Measurements from ENCODE around the gene NFATC1.
A peak's percentile ranks its signal among the peaks of the same experiment; 100 is the strongest.
"Not testable (repeated sequence)": the region's sequence is repeated elsewhere in the genome, so short reads cannot be mapped to it uniquely, and the experiment has no call there.

NFATC1 gene

DNA sequence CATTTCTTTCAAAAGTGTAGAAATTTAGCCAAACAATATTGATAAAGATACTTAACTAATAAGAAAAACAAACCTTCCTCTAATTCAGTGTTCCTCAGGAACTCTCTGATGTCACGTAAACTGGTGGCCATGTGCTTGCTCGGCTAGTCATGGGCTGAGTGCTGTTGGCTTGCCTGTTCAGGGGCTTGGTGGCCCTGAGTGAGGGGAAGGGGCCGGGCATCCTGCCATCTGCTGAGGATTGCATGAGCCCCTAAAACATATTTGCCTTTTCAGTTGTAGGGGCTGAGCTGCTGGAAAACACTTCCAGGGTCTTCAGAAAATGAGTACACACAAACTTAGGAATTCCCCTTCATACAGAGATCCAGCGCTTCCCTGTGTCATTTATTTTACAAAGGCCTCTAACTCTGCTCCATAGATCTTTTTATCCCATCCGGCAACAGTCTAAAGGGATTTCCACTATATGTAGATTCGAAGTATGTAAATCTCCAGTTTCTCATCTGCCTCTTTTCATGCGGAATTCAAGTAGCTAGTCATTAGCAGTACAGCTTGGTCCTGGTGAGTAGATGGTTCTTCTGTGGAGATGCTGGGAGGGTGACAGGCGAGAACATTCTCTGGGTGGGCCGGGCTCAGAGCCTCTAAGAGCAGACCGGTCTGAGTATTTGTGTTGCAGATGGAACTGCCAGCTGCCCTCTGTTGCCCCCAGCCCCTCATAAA lies 20.1 kb upstream of the NFATC1 start:
- no peak for DNase-seq (ENCODE audit: low read depth in 3 of 3)

DNA sequence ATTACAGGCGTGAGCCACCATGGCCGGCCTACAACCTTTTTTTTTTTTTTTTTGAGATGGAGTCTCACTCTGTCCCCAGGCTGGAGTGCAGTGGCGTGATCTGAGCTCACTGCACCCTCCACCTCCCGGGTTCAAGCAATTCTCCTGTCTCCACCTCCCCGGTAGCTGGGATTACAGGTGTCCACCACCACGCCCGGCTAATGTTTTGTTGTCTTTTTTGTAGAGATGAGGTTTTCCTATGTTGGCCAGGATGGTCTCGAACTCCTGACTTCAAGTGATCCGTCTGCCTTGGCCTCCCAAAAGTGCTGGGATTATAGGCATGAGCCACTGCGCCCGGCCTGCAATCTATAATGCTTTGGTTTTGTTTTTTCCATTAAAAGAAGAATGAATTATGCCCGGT lies 19.1 kb upstream of the NFATC1 start:
- DNase-seq (ENCODE audit: low read depth in 3 of 3): not testable (repeated sequence)

DNA sequence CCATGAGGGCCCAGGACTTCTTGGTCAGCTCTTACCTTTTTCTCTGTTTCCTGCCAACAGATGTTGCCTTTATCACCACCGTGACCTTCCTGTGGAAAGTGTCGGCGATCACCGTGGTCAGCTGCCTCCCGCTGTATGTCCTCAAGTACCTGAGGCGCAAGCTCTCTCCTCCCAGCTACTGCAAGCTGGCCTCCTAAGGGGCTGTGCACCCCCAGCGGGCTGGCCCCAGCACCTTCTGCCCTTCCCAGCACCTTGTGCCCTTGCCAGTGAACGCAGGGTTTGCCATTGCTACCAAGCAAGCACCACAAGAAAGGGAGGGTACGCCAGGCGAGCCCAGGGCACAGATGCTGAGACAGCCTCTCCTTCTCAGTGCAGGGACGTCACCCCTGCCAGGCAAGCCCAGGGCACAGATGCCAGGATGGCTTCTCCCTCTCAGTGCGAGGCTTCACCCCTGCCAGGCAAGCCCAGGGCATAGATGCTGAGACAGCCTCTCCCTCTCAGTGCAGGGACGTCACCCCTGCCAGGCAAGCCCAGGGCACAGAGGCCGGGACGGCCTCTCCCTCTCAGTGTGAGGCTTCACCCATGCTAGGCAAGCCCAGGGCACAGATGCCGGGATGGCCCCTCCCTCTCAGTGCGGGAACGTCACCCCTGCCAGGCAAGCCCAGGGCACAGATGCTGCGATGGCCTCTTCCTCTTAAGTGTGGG lies 18.4 kb upstream of the NFATC1 start:
- DNase-seq (ENCODE audit: low read depth in 3 of 3): no peak

DNA sequence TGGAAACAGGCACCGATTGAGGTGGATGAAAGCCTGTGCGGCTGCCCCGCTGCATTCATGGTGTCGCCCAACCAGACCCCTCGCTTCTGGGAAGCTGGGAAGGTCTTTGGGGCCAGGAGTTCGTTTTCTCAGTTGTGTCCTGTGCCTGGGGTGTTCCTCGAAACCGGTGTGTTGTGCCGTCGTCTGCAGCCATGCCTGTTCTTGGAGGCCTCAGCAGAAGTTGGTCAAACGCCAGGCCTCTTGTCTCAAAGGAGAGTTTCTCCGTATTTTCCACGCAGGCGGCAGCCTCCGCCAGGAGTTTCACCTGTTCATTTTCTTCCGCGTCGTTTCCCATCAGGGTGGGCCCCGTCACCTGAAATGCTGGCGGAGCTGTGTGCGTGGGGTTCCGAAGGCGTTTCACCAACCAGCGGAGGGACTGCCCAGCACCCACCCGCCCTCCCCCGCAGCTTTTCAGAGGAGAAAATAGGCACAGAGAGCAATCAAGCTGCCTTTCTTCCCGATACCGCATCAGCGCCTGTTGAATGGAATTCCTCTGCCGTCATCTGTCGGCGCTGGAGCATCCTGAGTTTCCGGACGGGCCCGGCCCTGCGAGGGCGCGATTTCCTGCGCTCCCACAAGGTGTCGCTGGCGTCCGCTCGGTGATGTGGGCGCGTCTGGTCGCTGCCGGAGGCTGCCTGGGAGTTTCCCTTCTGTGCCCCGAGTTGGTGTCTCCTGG lies 17.0 kb upstream of the NFATC1 start:
- peak; percentile 67 to 79 (median 69) for DNase-seq (ENCODE audit: low read depth in 3 of 3)

DNA sequence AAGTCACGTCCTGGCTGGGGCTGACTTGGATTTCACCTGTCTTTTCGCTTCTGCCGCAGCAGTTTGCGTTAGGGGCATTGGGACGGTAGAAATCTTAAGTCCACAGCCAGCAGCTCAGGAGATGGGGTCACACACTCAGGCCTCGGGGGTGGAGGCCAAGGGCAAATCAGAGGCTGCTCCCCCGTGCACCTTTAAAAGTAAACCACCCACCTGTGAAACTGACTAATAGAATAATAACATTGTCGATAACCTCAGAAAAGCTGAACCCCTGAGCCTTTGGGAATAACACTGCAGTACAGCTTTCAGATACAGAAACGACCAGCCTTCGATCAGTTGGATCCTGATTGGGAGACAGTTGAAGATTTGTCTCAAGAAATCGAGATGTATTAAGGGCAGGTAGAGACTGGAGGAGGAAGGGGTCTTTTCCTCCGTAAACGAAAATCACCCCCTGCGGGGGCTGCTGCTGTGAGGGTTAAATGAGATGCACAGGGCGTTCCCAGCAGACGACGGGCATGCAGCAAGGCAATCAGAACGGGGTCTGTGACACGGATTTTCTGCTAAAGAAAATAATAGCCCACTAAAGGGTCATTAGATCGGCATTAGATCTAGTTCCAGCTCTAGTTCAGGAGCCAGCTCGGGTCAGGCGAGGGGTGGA lies 16.4 kb upstream of the NFATC1 start:
- no peak for DNase-seq (ENCODE audit: low read depth in 3 of 3)

DNA sequence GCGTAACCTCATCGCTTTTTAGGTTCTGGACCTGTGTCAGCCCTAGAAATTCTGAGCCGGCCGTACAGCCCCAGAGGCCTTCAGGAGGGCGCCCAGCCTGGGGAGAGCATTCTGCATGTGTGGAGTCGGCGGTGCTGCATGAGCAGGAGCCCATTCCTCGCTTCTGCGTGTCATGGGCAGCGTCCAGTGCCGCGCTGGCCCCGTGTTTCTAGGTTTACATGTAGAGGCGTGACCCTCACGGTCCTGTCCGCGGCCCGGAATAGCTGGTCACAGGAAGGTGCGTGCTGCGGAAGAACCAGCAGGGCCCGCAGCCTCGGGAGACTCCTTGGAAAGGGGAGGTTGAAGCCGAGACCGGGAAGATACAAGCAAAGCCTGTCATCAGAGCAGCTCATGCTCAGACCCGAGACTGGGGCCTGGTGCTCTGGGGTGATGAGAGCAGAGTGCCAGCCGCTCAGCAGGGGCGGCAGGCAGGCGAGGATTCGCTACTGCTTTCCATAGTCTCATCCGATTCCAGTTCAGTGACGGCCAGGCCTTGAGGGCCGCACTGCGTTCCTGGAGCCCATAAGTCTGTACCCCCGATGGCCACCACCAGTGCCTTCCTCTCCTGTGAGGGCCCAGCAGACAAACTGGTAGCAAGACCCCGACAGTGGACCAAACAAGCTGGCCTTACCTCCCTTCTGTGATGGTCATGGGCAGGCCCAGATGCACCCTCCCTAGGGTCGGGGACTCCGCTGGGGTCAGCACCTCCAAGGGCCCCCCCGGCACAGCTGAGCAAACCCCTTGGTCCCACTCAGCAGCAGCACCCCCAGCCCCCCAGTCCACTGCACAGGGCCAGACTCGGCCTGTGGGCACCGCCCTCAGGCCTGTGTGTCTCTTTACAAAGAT lies 15.6 kb upstream of the NFATC1 start:
- no peak for DNase-seq (ENCODE audit: low read depth in 3 of 3)

DNA sequence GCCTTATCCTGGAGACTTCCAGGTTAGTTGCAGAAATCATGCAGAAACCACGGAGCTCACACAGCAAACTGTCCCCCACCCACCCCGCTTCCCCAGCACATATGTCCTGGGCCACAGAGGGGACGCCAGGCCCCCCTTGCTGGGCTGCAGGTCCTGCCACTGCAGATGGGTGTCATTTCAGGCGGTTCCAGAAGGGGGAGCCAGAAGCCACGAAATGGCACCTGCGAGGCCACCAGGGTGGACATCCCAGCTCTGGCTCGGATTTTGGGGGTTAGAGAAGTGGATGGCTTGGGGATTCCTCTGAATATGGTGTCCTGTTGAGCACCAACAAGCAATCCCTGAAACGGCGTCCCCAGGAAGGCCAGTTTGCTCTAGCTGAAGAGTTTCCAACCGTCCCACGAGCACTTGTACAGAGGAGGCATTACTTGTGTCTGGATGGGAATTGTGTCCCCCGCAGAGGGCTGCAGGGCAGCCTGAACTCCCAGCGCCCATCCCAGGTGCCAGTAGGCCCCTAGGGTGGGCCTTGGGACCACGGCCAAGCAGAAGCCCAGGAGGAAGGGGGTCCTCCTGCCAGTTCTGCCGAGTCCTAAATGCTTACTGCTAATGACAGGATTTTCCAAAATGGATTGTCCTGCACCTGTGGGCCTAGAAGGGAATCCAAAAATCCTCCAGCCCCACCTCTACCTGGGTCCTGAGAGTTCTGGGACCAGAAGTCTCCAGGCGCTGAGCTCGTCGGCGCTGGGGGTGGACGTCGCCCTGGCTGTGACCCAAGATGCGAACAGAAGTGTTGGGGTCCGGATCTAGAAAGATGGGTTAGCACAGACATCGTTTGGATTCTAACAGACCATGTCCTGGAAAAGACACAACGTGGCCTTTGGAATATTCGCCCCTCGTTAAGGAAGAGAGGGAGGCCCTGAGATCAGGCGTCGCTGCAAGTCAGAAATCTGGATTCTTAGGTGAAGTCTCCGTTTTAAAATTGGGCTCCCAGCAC lies 14.6 kb upstream of the NFATC1 start:
- peak in 1 of 3 donors; percentile 64 for DNase-seq (ENCODE audit: low read depth in 3 of 3)

DNA sequence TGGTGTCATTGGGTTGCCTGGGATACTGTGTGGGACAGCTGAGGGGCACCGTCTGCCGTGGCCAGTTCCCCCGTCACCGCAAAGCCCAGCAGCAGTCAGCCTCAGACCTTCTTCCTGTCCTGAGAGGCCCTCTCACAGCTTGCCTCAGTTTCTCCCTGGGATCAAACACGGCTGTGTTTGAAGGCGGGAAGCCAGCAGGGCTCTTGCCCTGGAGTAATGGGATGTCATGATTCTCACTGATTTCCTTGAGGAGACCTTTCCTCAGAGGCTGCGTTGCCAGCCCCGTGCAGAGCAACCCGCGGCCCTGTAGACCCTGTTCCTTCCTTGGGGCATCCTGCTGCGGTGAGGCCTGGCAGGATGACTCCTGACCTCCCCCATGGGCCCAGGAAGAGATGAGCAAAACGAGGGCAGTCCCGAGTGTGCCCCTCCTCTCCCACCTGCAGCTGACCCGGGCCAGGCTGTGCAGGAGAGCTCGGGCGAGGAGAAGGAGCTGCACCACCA lies 13.9 kb upstream of the NFATC1 start:
- no peak for DNase-seq (ENCODE audit: low read depth in 3 of 3)

DNA sequence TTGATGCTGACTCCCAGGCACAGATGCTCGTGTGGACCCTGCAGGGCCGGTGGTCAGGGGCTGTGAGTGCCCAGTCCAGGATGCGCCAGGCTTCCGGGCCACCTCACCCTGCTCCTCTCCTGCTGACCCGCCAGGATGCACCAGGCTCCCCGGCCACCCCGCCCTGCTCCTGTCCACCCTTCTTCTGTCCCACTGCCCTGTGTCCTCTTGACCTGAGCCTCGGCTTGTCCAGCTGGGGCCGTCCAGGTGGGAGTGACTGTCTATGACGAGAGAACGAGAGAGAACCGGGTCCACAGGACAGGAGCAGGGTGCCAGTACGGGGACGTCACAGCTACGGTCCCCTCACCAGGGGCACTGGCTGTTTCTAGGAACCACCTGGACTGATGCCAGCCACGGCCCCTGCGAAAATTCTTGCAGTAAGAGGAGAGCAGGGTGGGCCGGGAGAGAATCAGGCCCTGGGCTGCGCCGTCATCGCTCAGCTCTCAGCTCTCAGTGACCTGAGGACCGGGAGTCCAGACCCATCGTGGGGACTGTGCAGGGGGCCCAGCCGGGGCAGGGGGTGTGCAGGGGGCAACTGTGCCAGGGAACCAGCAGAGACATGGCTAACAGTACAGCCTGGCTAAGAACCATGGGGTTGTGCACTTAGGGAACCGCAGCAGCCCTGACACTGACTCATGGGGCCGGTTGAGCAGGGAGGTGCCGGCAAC lies 12.9 kb upstream of the NFATC1 start:
- DNase-seq (ENCODE audit: low read depth in 3 of 3): no peak

DNA sequence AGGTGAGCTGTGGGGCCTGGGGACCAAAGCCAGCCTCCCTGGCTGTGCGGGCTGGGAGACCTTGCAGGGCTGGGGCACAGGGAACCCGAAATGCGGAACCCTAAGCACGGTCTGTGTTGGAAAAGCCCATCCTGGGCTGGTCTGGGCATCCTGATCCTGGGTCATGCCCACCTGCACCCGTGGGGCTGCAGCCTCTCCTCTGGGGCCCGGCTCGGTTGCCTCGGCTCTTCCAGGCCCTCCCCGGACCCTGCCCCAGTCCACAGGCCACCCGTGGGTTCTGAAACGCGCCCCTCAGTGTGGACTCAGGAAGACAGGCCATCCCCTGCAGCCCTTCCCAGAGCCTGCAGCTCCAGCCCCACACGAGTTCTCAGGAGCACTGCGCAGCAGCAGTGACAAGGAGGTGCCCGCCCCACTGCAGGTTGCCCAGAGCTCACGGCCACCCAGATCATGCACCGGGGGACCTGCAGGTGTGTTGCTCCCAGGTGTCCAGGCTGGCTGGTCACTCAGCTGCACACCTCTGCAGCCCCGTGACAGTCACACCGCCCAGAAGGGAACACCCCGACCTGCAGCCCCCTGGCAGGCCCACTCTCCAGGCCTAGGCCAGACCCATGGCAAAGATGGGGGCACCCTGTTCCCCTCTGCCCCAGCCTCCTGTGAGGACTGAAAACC lies 12.2 kb upstream of the NFATC1 start:
- DNase-seq (ENCODE audit: low read depth in 3 of 3): no peak

DNA sequence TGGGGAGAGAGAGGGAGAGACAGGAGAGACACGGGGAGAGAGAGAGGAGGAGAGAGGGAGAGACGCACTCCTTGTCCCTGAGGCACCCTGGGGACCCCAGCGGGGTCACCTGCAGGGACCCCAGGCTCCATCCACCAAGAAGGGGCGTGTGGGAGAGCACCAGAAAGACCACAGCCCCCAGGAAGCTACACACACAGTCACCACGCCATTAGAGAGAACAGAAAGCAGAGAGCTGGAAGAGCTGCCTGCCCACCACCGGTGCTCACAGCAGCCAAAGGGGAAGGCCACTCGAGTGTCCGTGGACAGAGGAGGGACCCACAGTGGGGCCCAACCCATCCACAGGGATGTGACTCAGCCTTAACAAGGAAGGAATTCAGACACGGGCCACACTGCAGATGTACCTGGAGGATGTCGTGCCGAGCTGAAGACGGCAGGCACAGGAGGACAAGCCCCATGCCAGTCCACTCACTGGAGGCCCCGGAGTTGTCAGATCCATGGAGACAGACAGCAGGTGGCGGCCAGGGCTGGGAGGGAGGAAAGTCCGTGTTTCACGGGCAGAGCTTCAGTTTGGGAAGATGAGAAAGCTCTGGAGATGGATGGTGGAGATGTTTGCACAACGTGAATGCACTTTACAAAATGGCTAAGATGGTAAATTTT lies 11.5 kb upstream of the NFATC1 start:
- DNase-seq (ENCODE audit: low read depth in 3 of 3): no peak

DNA sequence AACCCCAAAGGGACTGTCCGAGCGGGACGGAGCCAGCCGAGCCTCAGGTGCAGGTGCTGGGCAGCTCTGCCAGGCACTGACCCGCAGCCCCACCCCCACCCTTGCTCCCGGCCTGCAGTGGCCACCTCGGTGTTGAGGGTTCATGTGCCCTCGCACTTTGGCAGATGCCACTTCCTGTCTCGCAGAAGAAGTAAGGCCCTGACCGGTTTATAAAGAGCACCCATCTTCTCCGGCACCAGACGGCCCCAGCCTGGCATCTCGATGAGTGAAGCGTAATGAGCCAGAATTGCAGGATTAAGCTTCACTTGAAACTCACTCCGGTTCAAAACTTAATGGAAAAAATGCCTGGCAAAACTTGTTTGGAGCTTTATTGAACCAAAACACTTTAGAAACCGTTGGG lies 10.9 kb upstream of the NFATC1 start:
- no peak for DNase-seq (ENCODE audit: low read depth in 3 of 3)

DNA sequence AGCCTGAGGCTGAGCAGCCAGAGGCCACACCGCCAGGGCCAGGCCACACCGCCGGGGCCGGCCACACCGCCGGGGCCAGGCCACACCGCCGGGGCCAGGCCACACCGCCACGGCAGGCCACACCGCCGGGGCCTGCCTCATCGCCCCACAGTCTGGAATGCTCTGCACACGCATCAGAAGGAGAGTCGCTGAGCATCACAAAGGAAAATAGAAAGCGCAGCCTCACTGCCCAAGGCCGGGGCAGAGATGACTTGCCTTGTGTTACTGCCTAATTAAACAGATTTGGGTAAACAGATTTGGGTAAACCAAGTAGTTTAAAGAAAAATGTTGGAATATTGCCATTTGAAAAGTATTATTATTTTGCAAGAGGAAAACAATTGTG lies 10.4 kb upstream of the NFATC1 start:
- no peak for DNase-seq (ENCODE audit: low read depth in 3 of 3)

DNA sequence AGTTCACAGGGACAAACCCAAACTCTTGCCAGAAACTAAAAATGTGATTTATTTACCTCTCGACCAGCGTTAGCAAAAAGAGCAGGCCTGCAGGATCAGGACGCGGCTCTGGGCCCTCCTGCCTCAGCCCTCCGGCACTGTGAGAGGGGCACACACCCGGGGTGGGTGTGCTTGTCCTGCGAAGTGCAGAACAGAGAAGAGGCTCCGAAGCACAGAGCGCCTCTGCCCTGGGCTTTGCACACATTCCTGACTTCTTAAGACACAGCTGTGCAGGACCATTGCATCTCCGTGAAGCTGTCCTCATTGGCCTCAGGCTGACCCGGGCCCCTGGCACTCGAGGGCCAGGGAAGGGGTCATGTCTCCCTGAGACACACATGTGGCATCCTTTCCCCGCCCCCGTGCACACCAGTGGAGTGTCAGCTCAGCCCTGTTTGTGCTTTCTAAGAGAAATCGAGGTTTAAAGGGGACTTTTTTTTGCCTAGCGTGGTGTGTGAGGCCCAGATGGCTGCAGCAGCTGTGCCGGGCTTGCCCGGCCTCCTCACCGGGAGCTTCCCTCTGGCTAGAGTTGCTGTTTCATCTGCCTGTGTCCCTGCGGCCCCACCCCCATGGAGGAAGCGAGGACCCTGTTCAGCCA lies 9.9 kb upstream of the NFATC1 start:
- no peak for DNase-seq (ENCODE audit: low read depth in 3 of 3)

DNA sequence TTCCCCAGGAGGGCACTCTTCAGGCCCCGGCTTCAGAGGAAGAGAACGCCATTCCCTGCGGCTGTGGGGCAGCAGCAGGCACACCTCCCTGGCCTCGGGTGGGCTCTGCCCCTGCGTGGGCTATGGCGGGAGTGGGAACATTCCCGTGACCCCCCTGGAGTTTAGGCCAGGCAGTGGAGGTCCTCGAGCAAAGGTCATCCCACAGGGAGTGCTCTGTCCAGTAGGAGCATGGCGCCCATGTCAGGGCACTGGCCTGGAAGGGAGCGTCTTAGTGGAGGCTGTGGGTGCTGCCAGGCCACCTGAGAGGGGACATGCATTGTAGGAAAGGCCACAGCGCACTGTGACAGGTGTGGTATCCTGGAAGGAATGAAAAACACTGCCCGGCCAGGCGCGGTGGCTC lies 9.2 kb upstream of the NFATC1 start:
- no peak for DNase-seq (ENCODE audit: low read depth in 3 of 3)

DNA sequence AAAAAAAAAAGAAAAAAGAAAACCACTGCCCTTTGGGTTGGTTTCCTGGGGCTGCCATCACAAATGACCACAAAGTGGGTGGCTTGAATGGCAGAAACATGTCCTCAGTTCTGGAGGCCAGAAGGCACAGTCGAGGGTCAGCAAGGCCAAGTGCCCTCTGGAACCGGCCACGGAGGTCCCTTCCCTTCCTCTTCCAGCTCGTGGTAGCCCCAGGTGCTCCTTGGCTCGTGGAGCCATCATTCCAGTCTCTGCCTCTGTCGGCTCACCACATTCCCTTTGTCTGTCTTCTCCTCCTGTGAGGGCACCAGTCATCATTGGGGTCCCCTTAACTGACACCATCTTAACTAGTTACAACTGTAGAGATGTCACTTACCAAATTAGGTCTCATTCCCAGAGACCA lies 8.5 kb upstream of the NFATC1 start:
- DNase-seq (ENCODE audit: low read depth in 3 of 3): no peak

DNA sequence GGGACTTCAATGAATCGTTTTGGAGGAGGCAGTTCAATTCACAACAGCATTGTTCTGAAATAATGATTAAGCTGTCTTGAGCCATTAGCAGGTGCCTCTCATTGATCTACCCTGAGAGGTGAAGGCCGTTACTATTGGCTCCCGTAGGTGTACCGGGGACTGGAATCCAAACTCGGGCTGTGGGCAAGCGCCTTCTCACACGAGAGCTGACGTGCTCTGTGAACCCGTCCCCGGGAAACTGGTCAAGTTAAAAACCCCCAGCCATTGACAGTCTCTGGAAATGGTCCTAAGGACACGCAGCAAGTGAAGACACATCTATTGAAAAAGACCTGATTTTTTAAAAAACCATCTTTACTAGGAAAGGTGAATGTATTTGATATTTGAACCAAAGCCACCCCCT lies 8.1 kb upstream of the NFATC1 start:
- DNase-seq (ENCODE audit: low read depth in 3 of 3): no peak

DNA sequence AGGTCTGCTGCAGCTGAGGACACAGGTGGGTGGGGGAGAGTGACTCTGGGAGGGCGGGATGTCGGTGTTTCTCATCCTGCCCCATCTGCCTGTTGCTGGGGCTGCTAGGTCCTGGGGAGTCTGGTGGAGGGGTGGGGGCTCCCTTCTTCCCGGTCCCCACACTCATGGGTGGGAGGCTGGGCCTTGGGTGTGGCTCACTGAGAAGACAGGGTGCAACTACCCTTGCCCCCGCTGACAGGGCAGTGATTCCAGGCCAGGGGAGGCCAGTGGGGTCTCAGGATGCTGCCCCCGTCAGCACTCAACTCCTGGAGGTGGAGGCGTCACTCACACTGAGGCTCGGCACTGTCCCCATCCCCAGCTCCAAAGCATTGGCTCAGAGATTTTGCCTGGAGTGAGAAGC lies 7.7 kb upstream of the NFATC1 start:
- DNase-seq (ENCODE audit: low read depth in 3 of 3): no peak

Data from stimulated activated CD4-positive, alpha-beta T cell treated with anti-CD3 and anti-CD28 coated beads, TNF-alpha, amount 100 ng/mL, for 48 hours (primary cell).